GM21526 (cell line): Measurements from ENCODE around the gene WDR55.
"Not testable (repeated sequence)": the region's sequence is repeated elsewhere in the genome, so short reads cannot be mapped to it uniquely, and the experiment has no call there.

Experiments used
- ATAC-seq: cut with Tn5 transposase; IDR thresholded peaks from one replicate; pipeline ENCODE4 v1.9.1; 2021; ENCODE audit warnings: moderate library complexity; ENCODE audit not compliant: unreplicated experiment, low FRiP score

Gene WDR55

GRCh38 chr5:140707812-140708211, 43.1 kb downstream of the WDR55 start:
- ATAC-seq: no peak

GRCh38 chr5:140708787-140709186, 44.1 kb downstream of the WDR55 start:
- ATAC-seq: not testable (repeated sequence)

GRCh38 chr5:140710899-140711552, 46.3 kb downstream of the WDR55 start:
- ATAC-seq: peak; percentile 89

GRCh38 chr5:140711794-140712193, 47.1 kb downstream of the WDR55 start:
- ATAC-seq: no peak

- ATAC-seq: no peak
These were observed 48.9 kb downstream of the WDR55 start for GRCh38 chr5:140713562-140714094.

GRCh38 chr5:140716238-140716637, 51.5 kb downstream of the WDR55 start:
- not testable (repeated sequence) for ATAC-seq

- ATAC-seq: no peak
These were observed 53.5 kb downstream of the WDR55 start for GRCh38 chr5:140718266-140718592.

- ATAC-seq: not testable (repeated sequence)
These were observed 56.0 kb downstream of the WDR55 start for GRCh38 chr5:140720738-140721137.

- not testable (repeated sequence) for ATAC-seq
These were observed 56.7 kb downstream of the WDR55 start for GRCh38 chr5:140721395-140721794.
